Measurements from ENCODE around the gene DLGAP1. TPM values are rescaled to one million over a fixed set of nuclear protein-coding genes. Genes with fewer than 3 reads are reported as not detected.

DLGAP1 gene
- total and polyA plus RNA-seq, 2 of the 8 experiments (the other 6 are each of a cell fraction or from before 2014, with no cell fraction given), result 11.8 to 16.9 TPM

DNA sequence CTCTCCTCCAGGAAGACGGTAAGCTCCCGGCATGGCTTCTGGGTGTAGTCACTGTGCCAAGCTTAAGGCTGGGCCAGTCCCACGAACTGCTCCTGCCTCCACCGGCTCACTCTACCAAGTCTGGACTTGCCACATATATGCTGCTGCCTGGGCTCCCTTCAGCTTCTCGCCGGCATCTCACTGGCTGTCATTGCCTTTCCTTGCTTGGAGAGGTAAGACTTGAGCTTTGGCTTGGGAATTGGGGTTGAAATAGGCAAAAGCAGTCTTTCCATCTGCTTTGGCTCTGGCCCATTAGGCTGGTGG, 524.1 kb downstream of the DLGAP1 start (continued):
- TF ChIP-seq EP300 (IDR thresholded peaks at IDR 0.05; ENCODE audit: borderline replicate concordance in 1 of 2, low read depth in 2 of 2, low read length in 2 of 2) (no peak), SRF (IDR thresholded peaks at IDR 0.05; ENCODE audit: low read depth, low read length) (no peak), TAF7 (optimal IDR thresholded peaks at IDR 0.05; ENCODE audit: borderline replicate concordance, low read depth, low read length) (no peak), SP2 (IDR thresholded peaks at IDR 0.05; ENCODE audit: low read length) (no peak)
